ENCODE data around the gene MEA1. TPM values are rescaled to one million over a fixed set of nuclear protein-coding genes. Genes with fewer than 3 reads are reported as not detected.

The MEA1 gene
- total and polyA plus RNA-seq, 2 of the 4 experiments (the other 2 are of a cell fraction): 116 to 126 TPM

GRCh38 chr6:43005844-43006243 lies 7.9 kb downstream of the MEA1 start:
- Histone ChIP-seq H3K23ac (ENCODE audit: low read depth, low read length) (no peak overlapping the region), H2BK20ac (ENCODE audit: low read depth, low read length) (no peak overlapping the region), H2AK5ac (ENCODE audit: low read depth, low read length) (no peak overlapping the region), H2BK5ac (ENCODE audit: low read depth, low read length, poor library complexity, severe bottlenecking) (no peak overlapping the region), H4K20me1 (ENCODE audit: insufficient read depth, low read length) (no peaks in the 10 kb centered on the region; the same call in 1 of the 2 replicates), H3K4ac (ENCODE audit: low read depth, low read length) (no peak overlapping the region), H3K27me3 (ENCODE audit: control insufficient read depth, insufficient read depth, low read length) (no peaks in the 10 kb centered on the region), H3K9me1 (ENCODE audit: insufficient read depth, low read length) (0 out of 2 replicates have a peak, but pooled peaks cover 1% of the 10 kb centered on the region), H4K5ac (ENCODE audit: low read depth, low read length) (no peak overlapping the region), H2AFZ (replicated peaks; ENCODE audit: low read length, poor library complexity) (no peak overlapping the region), H3K9ac (ENCODE audit: low read depth, low read length) (no peak overlapping the region), H4K91ac (ENCODE audit: insufficient read depth, low read depth, low read length) (no peak overlapping the region), H3K36me3 (ENCODE audit: control insufficient read depth, insufficient read depth, low read length) (peaks cover 44% of the 10 kb centered on the region), H3K56ac (ENCODE audit: extremely low read depth, insufficient read depth, low read length) (no peak overlapping the region), H3K79me1 (ENCODE audit: low read depth in 1 of 2, low read length in 2 of 2) (peaks cover 5 to 30% of the 10 kb centered on the region in 2 experiments; a peak in 3 of 4 replicates), H3K4me3 (ENCODE audit: insufficient read depth, low read depth, low read length) (no peak overlapping the region), H4K8ac (ENCODE audit: low read depth in 2 of 2, low read length in 2 of 2) (no peak overlapping the region), H3K18ac (ENCODE audit: low read depth, low read length) (no peak overlapping the region), H2BK120ac (ENCODE audit: low read depth, low read length) (no peak overlapping the region), H3K14ac (replicated peaks; ENCODE audit: low read depth, low read length) (no peak overlapping the region), H3K4me1 (ENCODE audit: control insufficient read depth, insufficient read depth, low read length) (no peaks in the 10 kb centered on the region), H2AK9ac (replicated peaks; ENCODE audit: low read depth, low read length, poor library complexity) (no peak overlapping the region), H3K9me3 (ENCODE audit: control insufficient read depth, insufficient read depth, low read length) (no peaks in the 10 kb centered on the region), H3K4me2 (ENCODE audit: low read depth, low read length) (no peak overlapping the region), H2BK15ac (ENCODE audit: low read depth, low read length) (no peak overlapping the region), H3K27ac (ENCODE audit: insufficient read depth, low read length) (no peak overlapping the region)
- 92% methylated on average over 4 of the region's 5 CpGs; no CpG with 5 or more reads in 1 of the 2 experiments for WGBS, 2 experiments (ENCODE audit: extremely low coverage in 2 of 2, insufficient read length in 1 of 2)
- POLR2A ChIA-PET (ENCODE audit: unreplicated experiment): no interaction called here
- TF ChIP-seq CEBPB (IDR thresholded peaks at IDR 0.05; ENCODE audit: low read depth, low read length): no peak
- no peak for TF ChIP-seq RCOR1 (IDR thresholded peaks at IDR 0.05; ENCODE audit: insufficient replicate concordance, low read length)
- TF ChIP-seq NFE2L2 (IDR thresholded peaks at IDR 0.05; ENCODE audit: low read depth, low read length): no peak
- TF ChIP-seq CHD1 (IDR thresholded peaks at IDR 0.05; ENCODE audit: low read depth, low read length): no peak
- TF ChIP-seq SMC3 (IDR thresholded peaks at IDR 0.05; ENCODE audit: low read depth, low read length): no peak
- no peak for TF ChIP-seq RFX5 (IDR thresholded peaks at IDR 0.05; ENCODE audit: low read depth, low read length)
- TF ChIP-seq BHLHE40 (IDR thresholded peaks at IDR 0.05; ENCODE audit: low read depth, low read length): no peak
- TF ChIP-seq, protein P1, sequence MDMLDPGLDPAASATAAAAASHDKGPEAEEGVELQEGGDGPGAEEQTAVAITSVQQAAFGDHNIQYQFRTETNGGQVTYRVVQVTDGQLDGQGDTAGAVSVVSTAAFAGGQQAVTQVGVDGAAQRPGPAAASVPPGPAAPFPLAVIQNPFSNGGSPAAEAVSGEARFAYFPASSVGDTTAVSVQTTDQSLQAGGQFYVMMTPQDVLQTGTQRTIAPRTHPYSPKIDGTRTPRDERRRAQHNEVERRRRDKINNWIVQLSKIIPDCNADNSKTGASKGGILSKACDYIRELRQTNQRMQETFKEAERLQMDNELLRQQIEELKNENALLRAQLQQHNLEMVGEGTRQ (IDR thresholded peaks at IDR 0.05; ENCODE audit: low read depth, low read length): no peak
- TF ChIP-seq POLR2A (IDR thresholded peaks at IDR 0.05; ENCODE audit: low read depth, low read length): no peak
- no peak for TF ChIP-seq RAD21 (IDR thresholded peaks at IDR 0.05; ENCODE audit: low read length)
- TF ChIP-seq ELK1 (IDR thresholded peaks at IDR 0.05; ENCODE audit: borderline replicate concordance, low read depth, low read length): no peak
- no peak for TF ChIP-seq CTCF (conservative IDR thresholded peaks at IDR 0.05; ENCODE audit: low read depth, low read length)
- TF ChIP-seq MXI1 (IDR thresholded peaks at IDR 0.05; ENCODE audit: borderline replicate concordance, low read depth, low read length): no peak
- TF ChIP-seq FOS (IDR thresholded peaks at IDR 0.05; ENCODE audit: low read depth, low read length): no peak
- no peak for TF ChIP-seq MAFK (IDR thresholded peaks at IDR 0.05; ENCODE audit: low read depth, low read length)
- no peak for TF ChIP-seq MAZ (IDR thresholded peaks at IDR 0.05; ENCODE audit: borderline replicate concordance, low read depth, low read length)
- intact Hi-C loops (cut with micrococcal nuclease) (no loop called here), dilution Hi-C loops (cut with HindIII; ENCODE audit: low sequenced_read_pairs, unreplicated experiment) (no loop called here), in situ Hi-C loops (cut with MboI; ENCODE audit: low sequenced_read_pairs) (no loop called here)
- ATAC-seq (ENCODE audit: low read depth): no peak
- CTCF ChIA-PET: no interaction called here
- no TSS peak for BruUV-seq (replicated peaks)
- no peak for DNase-seq

All from IMR-90 (cell line).